Measurements from ENCODE around the gene PIAS1. TPM values are rescaled to one million over a fixed set of nuclear protein-coding genes. Genes with fewer than 3 reads are reported as not detected.
"Not testable (repeated sequence)": the region's sequence is repeated elsewhere in the genome, so short reads cannot be mapped to it uniquely, and the experiment has no call there.

Gene PIAS1
- total RNA-seq, 1 experiment from 2014 or later = 15.2 TPM

DNA sequence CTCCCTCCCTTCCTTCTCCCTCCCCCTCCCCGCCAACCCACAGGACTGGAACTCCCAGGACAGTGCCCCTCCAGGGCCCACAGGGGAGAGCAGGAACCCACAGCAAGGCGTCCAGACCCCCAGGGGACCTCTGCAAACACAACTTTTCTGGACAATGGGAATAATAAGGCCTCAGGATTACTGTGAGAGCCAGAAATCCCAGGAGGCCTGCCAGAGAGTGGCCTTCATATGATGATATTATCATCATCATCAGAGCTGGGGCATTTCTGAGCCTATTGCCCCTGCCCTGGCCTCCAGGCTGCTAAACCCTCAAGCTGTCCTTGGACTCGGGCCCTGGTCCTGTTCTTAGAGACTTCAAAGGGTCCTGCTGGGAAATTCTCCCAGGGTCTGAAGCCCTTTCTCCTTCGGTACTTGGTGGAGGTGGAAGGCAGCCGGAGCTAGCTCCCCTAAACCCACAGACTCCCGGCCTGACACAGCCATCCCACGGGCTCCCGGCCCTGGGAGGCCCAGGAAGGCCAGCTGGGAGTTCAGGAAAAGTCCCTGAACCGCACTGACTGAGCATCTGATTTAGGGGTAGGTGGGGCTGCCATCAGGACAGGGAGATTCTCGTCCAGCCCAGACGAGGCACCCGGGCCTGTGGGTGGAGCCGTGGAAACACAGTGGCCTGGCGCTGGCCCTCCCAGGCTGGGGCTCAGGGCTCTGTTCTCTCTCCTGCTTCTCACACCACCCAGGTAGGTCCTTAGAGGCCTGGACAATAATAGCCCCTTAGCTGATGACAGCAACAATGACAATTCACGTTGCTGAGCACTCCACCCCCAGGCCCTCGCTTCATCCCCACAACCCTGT, 146.1 kb downstream of the PIAS1 start:
- no peak for DNase-seq (ENCODE audit: extremely low read depth, low read depth)

- DNase-seq (ENCODE audit: extremely low read depth, low read depth) = no peak
Observed at GRCh38 chr15:68201153-68201878, 147.2 kb downstream of the PIAS1 start.

DNA sequence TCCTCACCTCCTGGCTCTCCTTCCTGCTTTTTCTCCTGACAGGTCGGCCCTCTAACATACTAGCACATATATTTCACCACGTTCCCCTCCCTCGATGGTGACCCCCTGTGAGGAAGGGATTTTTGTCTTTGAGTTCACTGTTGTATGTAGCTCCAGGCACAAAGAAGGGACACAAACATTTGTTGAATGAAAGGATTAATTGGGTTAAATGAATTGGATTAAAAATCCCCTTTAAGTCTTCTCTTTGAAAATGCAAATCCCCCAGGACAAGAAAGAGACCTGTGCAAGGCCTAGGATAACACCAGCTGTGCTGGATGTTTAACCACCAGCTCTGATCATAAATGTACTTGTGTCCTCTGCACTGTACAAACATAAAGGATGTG, 147.8 kb downstream of the PIAS1 start:
- DNase-seq (ENCODE audit: extremely low read depth, low read depth) = no peak

DNA sequence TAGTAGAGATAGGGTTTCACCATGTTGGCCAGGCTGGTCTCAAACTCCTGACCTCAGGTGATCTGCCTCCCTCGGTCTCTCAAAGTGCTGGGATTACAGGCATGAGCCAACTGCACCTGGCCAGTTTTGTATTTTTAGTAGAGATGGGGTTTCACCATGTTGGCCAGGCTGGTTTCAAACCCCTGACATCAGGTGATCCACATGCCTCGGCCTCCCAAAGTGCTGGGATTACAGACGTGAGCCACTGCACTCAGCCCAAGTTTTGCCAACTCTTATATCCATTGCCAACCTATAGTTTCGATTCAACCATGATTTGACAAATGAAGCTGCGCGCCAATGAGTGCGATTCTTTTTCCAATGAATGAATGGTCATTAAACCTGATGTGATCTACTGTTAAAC, 148.9 kb downstream of the PIAS1 start:
- not testable (repeated sequence) for DNase-seq (ENCODE audit: extremely low read depth, low read depth)

- DNase-seq (ENCODE audit: extremely low read depth, low read depth) = no peak
Observed at GRCh38 chr15:68203486-68203885, 149.4 kb downstream of the PIAS1 start.

GRCh38 chr15:68203956-68204355, 149.8 kb downstream of the PIAS1 start:
- no peak for DNase-seq (ENCODE audit: extremely low read depth, low read depth)

DNA sequence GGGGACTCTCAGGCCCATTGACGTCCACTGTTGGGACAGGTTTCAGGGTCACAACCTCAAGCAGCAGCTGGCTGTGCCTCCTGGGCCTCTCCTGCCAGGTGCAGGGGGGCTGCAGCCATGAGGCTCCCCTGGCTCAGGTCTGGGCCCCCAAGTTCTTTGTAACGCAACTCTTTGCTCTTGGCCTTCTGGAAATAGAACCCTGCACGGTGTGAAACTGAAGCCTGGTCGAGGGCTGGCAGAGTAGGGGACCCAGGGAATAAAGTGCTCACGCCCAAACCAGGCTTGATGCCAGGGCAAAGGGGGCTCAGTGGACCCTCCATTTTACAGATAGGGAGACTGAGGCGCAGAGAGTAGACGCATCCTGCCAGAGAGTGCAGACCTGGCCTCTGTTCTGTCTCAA, 150.2 kb downstream of the PIAS1 start:
- DNase-seq (ENCODE audit: extremely low read depth, low read depth) = no peak

- DNase-seq (ENCODE audit: extremely low read depth, low read depth) = no peak
Observed at GRCh38 chr15:68204776-68205557, 150.9 kb downstream of the PIAS1 start, which contains the start of gene CALML4. Gene CALML4, minus strand, starts transcription at chr15:68205332. Its CDS starts 85 bp downstream, at chr15:68205247.

GRCh38 chr15:68205558-68205944, 151.4 kb downstream of the PIAS1 start:
- DNase-seq (ENCODE audit: extremely low read depth, low read depth) = no peak

- no peak for DNase-seq (ENCODE audit: extremely low read depth, low read depth)
Observed at GRCh38 chr15:68205954-68206539, 151.9 kb downstream of the PIAS1 start.

- DNase-seq (ENCODE audit: extremely low read depth, low read depth) = no peak
Observed at GRCh38 chr15:68206711-68207151, 152.6 kb downstream of the PIAS1 start.

GRCh38 chr15:68207176-68207935, 153.2 kb downstream of the PIAS1 start:
- no peak for DNase-seq (ENCODE audit: extremely low read depth, low read depth)

DNA sequence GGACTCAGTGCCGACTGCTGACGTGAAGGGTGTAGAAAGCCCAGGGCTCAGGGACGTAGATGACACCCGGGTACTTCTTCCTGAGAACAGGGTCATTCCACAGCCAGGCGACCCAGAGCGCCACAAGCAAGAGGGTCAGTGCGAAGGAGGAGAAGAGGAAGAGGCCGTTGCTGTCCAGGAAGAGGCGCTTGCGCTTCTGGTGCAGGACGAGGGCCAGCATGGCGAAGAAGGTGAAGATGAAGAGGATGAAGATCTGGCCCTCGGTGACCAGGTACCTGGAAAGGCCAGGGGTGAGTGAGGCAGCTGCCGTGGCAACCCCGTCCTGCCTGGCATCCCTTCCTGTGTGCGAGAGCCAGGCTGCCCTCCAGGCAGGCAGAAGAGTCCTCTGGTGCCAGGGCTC, 154.0 kb downstream of the PIAS1 start:
- no peak for DNase-seq (ENCODE audit: extremely low read depth, low read depth)

DNA sequence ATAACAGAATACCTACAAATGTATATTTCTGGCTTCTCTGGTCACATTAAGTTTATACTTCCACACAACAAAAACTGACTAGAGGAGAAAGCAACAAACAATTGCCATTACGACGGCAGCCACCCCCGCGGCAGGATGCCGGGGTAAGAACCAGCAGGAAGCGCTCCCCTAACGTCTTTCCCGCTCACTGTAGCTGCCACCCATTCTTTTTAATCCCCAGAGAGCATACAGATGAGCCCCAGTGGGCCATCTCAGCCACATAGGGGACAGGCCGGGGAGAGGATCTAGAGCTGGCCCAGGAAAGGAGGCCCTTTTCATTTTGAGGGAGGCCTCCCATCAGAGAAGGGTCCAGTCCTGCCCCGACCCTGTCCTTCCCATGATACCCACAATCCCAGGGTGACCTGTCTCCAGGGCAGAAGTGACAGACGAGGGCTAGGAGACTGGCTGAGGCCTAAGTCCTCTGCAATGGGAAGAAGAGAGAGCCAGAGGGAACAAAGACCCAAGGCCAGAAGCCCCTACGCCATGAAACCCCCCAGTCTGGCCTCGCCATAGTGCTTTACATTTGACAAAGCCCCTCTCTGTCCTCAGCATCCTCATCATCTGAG, 154.6 kb downstream of the PIAS1 start:
- no peak for DNase-seq (ENCODE audit: extremely low read depth, low read depth)

DNA sequence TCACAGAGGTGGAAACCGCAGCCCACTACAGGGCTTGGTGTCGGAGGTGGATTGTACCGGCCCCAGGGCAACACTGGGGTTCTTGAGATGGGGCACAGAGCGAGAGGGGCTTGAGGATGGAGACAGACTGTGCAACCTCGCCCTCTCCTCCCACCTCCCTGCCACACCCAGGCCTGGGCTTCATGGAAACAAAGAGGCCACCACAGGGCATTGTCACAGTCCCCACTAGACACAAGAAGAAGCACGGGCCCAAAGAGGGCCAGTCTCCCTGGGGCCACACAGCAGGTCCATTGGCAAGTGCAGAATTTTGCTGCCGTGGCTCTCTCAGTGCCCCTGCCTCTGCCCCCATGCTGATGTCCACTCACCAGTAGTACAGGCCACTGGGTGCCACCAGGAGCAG, 155.2 kb downstream of the PIAS1 start:
- no peak for DNase-seq (ENCODE audit: extremely low read depth, low read depth)

DNA sequence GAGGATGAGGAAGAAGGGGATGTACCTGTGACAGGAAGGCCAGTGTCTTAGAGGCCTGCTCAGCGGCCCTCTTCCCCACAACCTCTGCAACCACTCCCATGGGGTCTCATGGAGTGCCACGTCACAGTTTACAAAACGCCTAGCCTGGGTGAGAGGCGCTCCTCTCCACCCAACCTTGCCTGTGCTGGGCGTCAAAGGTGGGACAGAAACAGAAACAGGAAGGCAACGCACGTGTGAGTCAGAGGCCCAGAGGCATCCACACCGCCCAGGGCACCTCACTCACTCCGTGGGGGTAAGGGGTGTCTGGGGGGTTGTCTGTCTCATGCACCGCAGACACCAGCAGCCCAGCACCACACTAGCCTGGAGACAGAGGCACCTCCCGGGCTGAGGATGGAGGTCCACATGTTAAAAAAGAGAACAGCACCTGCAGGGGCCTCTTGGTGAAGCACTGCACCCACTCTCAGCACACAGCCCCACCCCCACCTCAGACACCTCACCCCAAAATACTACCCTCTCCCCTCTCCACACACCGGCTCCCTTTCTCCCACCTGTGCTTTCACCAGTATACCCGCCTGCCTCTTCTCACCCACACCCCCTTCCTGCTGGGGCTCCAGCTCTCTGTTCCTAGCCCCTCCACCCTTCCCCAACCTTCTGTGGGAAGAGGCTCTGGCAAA, 155.8 kb downstream of the PIAS1 start:
- no peak for DNase-seq (ENCODE audit: extremely low read depth, low read depth)

DNA sequence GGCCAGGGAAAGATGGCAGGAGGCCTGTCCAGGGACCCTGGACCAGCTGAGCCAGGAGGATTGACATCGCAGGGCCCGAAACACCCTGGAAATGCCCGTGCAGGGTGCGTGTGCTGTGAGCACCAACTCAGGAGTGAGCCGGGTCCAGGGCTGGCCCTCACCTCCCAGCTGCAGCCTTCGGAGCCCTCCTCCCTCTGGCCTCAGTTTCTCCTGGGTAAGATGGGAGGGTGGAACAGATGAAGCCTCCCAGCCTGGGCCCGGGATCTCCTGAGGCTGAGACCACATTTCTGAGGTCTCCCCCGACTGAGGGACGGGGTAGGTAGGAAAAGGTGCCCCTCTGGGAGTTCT, 156.3 kb downstream of the PIAS1 start:
- no peak for DNase-seq (ENCODE audit: extremely low read depth, low read depth)

- DNase-seq (ENCODE audit: extremely low read depth, low read depth) = no peak
Observed at GRCh38 chr15:68210821-68211655, 156.9 kb downstream of the PIAS1 start.

Data from NCI-H460 (cell line).